Suprapubic skin (tissue), 4 donors: ENCODE data around the gene ARID5B. TPM values are rescaled to one million over a fixed set of nuclear protein-coding genes. Genes with fewer than 3 reads are reported as not detected.

Experiments used
- DNase-seq, 2 donors: peaks; one replicate each; pipeline ENCODE4 v3.0.0-alpha.2; 2019; ENCODE audit warnings: low spot score in 2 of 2
- H3K27ac ChIP-seq: fragments of 200-600 bp; sonication (generic); one replicate; pipeline ENCODE4 v1.5.1; 2019
- H3K27me3 ChIP-seq: fragments of 200-600 bp; sonication (generic); one replicate; pipeline ENCODE4 v1.5.1; 2019
- H3K36me3 ChIP-seq: fragments of 200-600 bp; sonication (generic); one replicate; pipeline ENCODE4 v1.5.1; 2019
- H3K4me1 ChIP-seq: fragments of 200-600 bp; sonication (generic); one replicate; pipeline ENCODE4 v1.5.1; 2019
- H3K4me3 ChIP-seq: fragments of 200-600 bp; sonication (generic); one replicate; pipeline ENCODE4 v1.5.1; 2019; ENCODE audit warnings: mild to moderate bottlenecking
- H3K9me3 ChIP-seq: fragments of 200-600 bp; sonication (generic); one replicate; pipeline ENCODE4 v1.5.1; 2019
- EP300 ChIP-seq: sonication (generic); formaldehyde crosslinking; IDR thresholded peaks from one replicate; pipeline ENCODE4 v1.6.1; 2017; ENCODE audit warnings: antibody characterized with exemption
- POLR2A ChIP-seq, 2 donors: fragments of 450-650 bp; IDR thresholded peaks; one replicate each; pipeline ENCODE4 v1.6.1; 2017; ENCODE audit warnings: antibody characterized with exemption in 2 of 2, mild to moderate bottlenecking in 2 of 2, moderate library complexity in 2 of 2
- POLR2AphosphoS5 ChIP-seq, 3 donors: sonication (generic); formaldehyde crosslinking; IDR thresholded peaks; one replicate each; pipeline ENCODE4 v1.6.1; 2017; ENCODE audit warnings: antibody characterized with exemption in 3 of 3
- WGBS: methylation state at CpG from one replicate; pipeline ENCODE4 v1.1.5; 2018; 5-methylcytosine and 5-hydroxymethylcytosine counted together
- total RNA-seq, 4 donors: library from RNA; depleted of rRNA; stranded (reverse); fragments of >200 nt; gene quantifications; one replicate each; pipeline ENCODE4 v1.1.0, GENCODE V29; 2016
- TF ChIP-seq, protein P1 (sequence below), 2 donors: fragments of 200-600 bp in 1 of 2; fragments of 450-650 bp in 1 of 2; sonication (generic) in 1 of 2; IDR thresholded peaks; one replicate each; pipeline ENCODE4 v1.5.1; 2016 to 2019; ENCODE audit warnings: antibody characterized with exemption in 2 of 2, mild to moderate bottlenecking in 1 of 2, moderate library complexity in 1 of 2

ARID5B gene
- total RNA-seq, 4 donors from 2014 or later: 45.4 to 75.2 (median 71.9) TPM

DNA sequence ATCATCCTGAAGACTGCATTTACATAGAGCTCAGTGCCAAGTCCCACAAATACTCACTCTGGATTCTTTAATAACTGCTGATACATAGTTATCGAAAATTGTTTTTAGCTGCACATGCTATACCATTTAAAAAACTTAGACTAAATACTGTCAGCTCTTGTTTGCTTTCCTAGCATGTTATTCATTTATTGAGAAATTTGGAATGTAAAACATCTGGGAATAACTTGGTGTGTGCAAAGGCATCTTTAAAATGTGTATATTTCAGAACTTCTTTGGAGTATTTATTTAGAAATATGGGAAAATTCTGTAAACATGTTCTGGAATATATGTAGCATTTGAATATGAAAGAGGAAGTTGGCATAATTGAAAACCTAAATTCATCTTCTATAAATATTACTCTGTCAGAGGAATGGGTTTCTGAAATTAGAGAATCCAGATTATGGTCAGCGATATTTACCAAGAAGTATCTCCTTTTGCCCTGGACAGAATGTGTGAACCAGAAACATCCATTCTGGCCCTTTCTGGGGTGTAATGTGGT is 119.7 kb downstream of the ARID5B start:
- Histone ChIP-seq H3K36me3 (no peaks in the 10 kb centered on the region), H3K4me1 (peaks cover 59% of the 10 kb centered on the region), H3K27ac (no peak overlapping the region), H3K27me3 (no peaks in the 10 kb centered on the region), H3K4me3 (no peak overlapping the region), H3K9me3 (no peaks in the 10 kb centered on the region)
- no peak for DNase-seq
- TF ChIP-seq POLR2AphosphoS5 (IDR thresholded peaks at IDR 0.05): no peak
- no peak for TF ChIP-seq EP300
- TF ChIP-seq POLR2A (IDR thresholded peaks at IDR 0.05): no peak
- TF ChIP-seq, protein P1, sequence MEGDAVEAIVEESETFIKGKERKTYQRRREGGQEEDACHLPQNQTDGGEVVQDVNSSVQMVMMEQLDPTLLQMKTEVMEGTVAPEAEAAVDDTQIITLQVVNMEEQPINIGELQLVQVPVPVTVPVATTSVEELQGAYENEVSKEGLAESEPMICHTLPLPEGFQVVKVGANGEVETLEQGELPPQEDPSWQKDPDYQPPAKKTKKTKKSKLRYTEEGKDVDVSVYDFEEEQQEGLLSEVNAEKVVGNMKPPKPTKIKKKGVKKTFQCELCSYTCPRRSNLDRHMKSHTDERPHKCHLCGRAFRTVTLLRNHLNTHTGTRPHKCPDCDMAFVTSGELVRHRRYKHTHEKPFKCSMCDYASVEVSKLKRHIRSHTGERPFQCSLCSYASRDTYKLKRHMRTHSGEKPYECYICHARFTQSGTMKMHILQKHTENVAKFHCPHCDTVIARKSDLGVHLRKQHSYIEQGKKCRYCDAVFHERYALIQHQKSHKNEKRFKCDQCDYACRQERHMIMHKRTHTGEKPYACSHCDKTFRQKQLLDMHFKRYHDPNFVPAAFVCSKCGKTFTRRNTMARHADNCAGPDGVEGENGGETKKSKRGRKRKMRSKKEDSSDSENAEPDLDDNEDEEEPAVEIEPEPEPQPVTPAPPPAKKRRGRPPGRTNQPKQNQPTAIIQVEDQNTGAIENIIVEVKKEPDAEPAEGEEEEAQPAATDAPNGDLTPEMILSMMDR (IDR thresholded peaks at IDR 0.05): no peak
- 81% methylated on average over 2 of the region's 2 CpGs for WGBS

DNA sequence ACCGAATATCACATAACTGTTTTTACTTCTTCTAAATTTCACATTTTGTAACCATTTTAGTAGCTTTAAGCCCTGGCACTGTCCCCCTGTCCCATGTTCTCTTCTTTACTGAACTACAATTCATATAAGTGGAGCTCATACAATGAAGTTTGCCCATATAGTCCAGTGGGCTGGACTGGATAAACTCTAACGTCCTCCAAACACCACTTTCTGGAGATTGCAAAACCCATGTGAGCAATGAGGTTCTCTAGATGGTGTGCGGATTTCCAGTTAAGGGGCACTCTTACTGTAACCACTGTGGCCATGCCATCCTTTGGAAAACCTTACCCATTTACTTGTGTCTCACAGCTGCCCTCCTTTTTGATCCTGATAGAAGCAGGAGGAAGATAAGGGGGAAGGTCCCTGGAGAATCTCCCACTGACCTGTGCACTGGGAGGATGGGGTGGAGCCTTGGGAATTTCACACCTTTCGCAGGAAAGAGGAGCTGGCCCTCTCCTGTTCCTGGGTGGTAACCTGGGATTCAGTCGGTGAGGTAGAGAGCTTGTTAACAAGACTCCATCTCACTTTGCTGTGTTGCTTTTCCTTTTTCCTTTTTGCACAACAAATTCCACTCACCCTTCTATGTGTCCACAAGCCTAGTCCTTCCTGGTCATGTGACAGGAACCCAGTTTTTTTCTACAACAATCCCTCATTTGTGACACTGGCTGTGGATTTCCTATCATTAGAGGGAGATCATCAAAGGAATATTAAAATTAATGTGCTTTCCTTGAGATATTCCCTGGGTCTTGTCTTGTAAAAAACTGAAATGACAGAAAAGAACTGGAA is 120.7 kb downstream of the ARID5B start:
- Histone ChIP-seq H3K27ac (no peak overlapping the region), H3K27me3 (no peaks in the 10 kb centered on the region), H3K4me3 (no peak overlapping the region), H3K9me3 (no peaks in the 10 kb centered on the region), H3K36me3 (no peaks in the 10 kb centered on the region), H3K4me1 (peaks cover 58% of the 10 kb centered on the region)
- 79% methylated on average over 5 of the region's 5 CpGs for WGBS
- DNase-seq: no peak
- TF ChIP-seq POLR2A (IDR thresholded peaks at IDR 0.05) (no peak), POLR2AphosphoS5 (IDR thresholded peaks at IDR 0.05) (no peak), EP300 (no peak)
- TF ChIP-seq, protein P1 (IDR thresholded peaks at IDR 0.05): no peak

DNA sequence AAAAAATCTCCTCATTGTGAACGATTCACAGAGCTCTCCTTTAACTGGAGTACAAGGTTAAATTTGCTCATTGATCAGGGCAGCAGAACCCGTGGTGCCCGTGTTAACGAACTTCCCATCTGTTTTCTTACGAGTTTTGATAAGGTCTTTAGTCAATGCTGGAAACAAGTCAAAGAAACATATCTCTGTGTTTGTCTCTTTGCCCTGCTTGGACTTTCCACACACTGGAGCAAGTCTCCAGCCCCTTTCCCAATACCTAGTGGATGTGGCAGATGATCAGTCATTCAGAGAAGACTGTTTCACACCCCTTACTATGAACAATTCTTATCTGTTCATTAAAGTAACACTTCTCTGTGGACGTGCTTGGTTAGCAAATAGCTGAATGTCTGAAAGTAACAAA is 121.3 kb downstream of the ARID5B start:
- no peak overlapping the region for H3K4me3 ChIP-seq
- no peak overlapping the region for H3K27ac ChIP-seq
- no peak for DNase-seq
- no peak for TF ChIP-seq POLR2A (IDR thresholded peaks at IDR 0.05)
- TF ChIP-seq POLR2AphosphoS5 (IDR thresholded peaks at IDR 0.05): no peak
- TF ChIP-seq, protein P1 (IDR thresholded peaks at IDR 0.05): no peak
- TF ChIP-seq EP300: no peak
- no peaks in the 10 kb centered on the region for H3K36me3 ChIP-seq
- 65% methylated on average over 6 of the region's 6 CpGs for WGBS
- H3K9me3 ChIP-seq: no peaks in the 10 kb centered on the region
- H3K4me1 ChIP-seq: peaks cover 56% of the 10 kb centered on the region
- no peaks in the 10 kb centered on the region for H3K27me3 ChIP-seq

DNA sequence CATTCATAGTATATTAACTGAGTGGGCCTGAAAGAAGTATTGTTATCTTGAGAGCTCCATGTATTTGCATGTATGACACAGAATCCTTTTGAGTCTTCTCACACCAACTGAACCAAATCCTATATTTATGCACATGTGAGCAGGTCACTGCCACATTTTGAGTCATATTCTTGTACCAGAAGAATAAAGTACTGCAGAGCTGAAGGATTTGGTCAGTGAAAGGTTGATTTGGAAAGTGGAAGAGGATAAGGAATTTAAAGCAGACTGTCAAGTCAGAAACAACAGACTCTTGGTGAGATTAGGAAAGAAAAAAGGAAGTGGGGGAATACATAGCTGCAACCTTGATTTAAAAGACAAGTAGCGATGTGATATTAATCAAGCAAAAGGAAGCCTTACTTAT is 121.8 kb downstream of the ARID5B start:
- H3K27ac ChIP-seq: no peak overlapping the region
- no peaks in the 10 kb centered on the region for H3K36me3 ChIP-seq
- WGBS: 97% methylated on average over 1 of the region's 1 CpG
- TF ChIP-seq, protein P1 (IDR thresholded peaks at IDR 0.05): no peak
- TF ChIP-seq POLR2AphosphoS5 (IDR thresholded peaks at IDR 0.05) (no peak), EP300 (no peak), POLR2A (IDR thresholded peaks at IDR 0.05) (no peak)
- peaks cover 52% of the 10 kb centered on the region for H3K4me1 ChIP-seq
- DNase-seq: no peak
- no peaks in the 10 kb centered on the region for H3K9me3 ChIP-seq
- no peaks in the 10 kb centered on the region for H3K27me3 ChIP-seq
- H3K4me3 ChIP-seq: no peak overlapping the region

DNA sequence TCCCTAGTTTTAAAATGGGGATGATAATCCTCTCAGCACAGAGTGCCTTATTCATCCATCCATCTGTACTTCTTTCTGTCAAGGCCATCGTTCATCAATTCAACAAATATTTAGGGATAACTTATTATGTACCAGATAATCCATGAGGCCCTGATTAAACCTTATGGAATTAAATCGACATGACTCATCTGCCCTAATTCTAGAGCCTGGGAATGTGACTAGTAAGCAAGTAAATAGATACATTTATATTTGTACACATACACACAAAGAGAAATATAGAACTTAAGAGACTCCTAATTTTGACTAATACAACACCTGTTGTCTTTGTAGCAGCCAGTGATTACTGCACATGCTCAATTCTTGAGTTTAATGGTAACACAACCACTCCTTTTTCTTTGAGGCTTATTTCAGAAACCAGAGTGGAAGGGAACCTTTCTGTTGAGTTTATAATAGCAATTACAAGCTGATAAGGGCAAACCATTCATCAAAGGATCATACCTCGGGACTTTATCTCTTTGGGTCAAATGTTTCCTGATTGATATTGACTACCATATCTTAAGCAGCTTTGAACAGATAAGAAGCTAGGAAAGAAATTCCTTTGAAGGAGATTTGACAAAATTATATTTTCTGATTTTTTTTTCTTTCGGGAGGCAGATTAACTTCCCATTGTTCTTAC is 122.7 kb downstream of the ARID5B start:
- 61% methylated on average over 4 of the region's 4 CpGs for WGBS
- TF ChIP-seq EP300: no peak
- no peak for TF ChIP-seq POLR2AphosphoS5 (IDR thresholded peaks at IDR 0.05)
- TF ChIP-seq, protein P1 (IDR thresholded peaks at IDR 0.05): no peak
- TF ChIP-seq POLR2A (IDR thresholded peaks at IDR 0.05): no peak
- no peak for DNase-seq
- Histone ChIP-seq H3K9me3 (no peaks in the 10 kb centered on the region), H3K4me1 (peaks cover 52% of the 10 kb centered on the region), H3K27ac (no peak overlapping the region), H3K27me3 (no peaks in the 10 kb centered on the region), H3K36me3 (no peaks in the 10 kb centered on the region), H3K4me3 (no peak overlapping the region)
